Ectodermal cell (in vitro differentiated cells): ENCODE measurements around the gene SAMSN1.

Experiments used
- H3K27ac ChIP-seq: 2 replicates; pipeline ENCODE4 v1.7.0; 2013; ENCODE audit warnings: mild to moderate bottlenecking, low read depth, low read length; ENCODE audit not compliant: insufficient read depth, poor library complexity, severe bottlenecking
- H3K27me3 ChIP-seq: 2 replicates; pipeline ENCODE4 v1.7.0; 2013; ENCODE audit warnings: mild to moderate bottlenecking, low read length; ENCODE audit not compliant: insufficient read depth, control insufficient read depth, poor library complexity, severe bottlenecking
- H3K36me3 ChIP-seq: one replicate; pipeline ENCODE4 v1.7.0; 2013; ENCODE audit warnings: low read length; ENCODE audit not compliant: control insufficient read depth, insufficient read depth
- H3K4me1 ChIP-seq: one replicate; pipeline ENCODE4 v1.7.0; 2013; ENCODE audit warnings: low read length; ENCODE audit not compliant: control insufficient read depth, insufficient read depth
- H3K4me3 ChIP-seq: 2 replicates; pipeline ENCODE4 v1.7.0; 2013; ENCODE audit warnings: low read depth, low read length, control low read depth; ENCODE audit not compliant: insufficient read depth
- H3K9me3 ChIP-seq: 2 replicates; pipeline ENCODE4 v1.7.0; 2013; ENCODE audit warnings: mild to moderate bottlenecking, low read length, moderate library complexity; ENCODE audit not compliant: control insufficient read depth
- WGBS, 2 experiments: methylation state at CpG; one replicate each; pipeline ENCODE4 v1.1.7; 2013; ENCODE audit warnings: missing lambda C conversion rate in 2 of 2; 5-methylcytosine and 5-hydroxymethylcytosine counted together

SAMSN1 gene

DNA sequence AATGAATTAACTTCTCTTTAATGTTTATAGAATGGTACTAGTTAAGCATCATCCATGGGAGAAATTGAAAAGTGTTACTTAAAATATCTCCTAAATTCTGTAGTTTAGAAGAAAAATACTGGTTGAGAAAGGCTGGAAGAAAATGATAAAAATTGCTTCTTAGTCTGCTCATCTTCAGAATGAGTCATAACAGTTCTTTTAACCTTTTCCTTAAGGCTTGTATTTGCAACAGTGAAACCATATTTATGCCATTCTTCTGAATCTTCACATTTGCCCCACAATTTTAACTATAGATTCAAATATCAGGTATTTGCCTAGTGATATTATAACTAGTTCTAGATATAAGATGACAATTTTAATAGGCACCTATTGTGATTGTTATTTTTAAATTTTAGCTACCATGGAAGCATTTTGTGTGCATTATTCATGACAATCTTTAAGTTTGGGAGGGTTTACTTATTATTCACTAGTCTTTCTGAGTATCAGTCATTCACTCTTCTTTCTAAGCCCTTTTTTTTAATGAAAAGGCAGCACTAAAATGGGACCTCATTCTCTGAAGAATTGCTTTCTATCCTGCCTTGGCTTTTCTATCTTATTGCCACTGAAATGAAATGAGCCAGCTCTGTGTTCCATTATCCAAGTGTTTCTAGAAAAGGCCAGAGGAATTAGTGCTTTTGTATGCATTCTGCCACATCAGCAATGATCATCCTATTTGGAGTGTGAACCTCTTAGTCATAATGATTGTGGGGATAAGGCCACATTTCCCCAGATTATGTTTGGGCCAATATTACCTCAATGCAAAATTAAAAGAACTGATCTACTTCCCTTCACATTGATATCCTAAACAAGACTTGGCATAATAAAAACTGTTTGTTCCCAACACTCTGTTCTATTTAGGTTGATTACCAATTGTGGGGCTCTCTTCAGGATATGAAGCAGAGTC, 58.4 kb downstream of the SAMSN1 start:
- Histone ChIP-seq H3K27ac (no peak overlapping the region), H3K27me3 (no peaks in the 10 kb centered on the region), H3K9me3 (no peaks in the 10 kb centered on the region), H3K4me1 (no peaks in the 10 kb centered on the region), H3K4me3 (no peak overlapping the region), H3K36me3 (no peaks in the 10 kb centered on the region)

- Histone ChIP-seq H3K4me3 (no peak overlapping the region), H3K27me3 (no peaks in the 10 kb centered on the region), H3K27ac (no peak overlapping the region), H3K9me3 (no peaks in the 10 kb centered on the region), H3K36me3 (no peaks in the 10 kb centered on the region), H3K4me1 (no peaks in the 10 kb centered on the region)
- WGBS, 2 experiments: 80 to 83% methylated on average over 3 of the region's 3 CpGs
These were observed 59.2 kb downstream of the SAMSN1 start for GRCh38 chr21:14486869-14487268.

DNA sequence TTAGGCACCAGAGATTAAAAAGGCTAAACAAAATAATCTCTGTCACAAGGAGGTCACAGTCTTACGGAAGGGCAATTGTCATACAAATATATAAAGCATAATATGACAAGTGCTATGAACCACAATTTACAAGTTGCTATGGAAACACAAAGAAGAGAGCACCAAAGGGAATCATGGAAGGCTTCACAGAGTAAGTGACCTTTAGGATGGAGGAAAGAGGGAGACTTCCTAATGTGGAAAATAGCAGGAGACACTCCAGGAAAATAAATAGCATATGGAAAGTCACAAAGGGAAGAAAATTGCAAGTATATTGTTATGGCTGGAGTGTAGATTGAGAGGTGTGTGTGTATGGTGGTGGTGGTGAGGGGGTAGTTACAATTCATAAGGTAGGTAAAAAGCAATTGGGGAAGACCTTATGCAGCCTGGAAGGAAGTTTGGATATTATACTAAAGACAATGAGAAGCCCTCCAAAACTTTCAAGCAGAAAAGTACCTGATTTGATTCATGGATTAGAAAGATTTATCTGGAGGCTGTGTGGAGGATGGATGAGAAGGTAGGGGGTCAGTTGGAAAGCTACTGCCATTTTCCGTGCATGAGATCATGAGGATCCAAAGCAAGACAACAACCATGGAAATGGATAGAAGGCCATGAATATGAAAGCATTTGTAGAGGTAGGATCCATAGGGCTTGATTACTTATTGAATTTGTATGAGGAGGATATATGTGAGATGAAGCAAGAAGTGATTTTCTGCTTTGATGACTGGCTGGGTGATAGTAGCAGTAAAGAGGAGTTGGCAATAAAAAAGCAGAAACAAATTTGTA, 61.7 kb downstream of the SAMSN1 start:
- WGBS, 2 experiments: 95 to 97% methylated on average over 2 of the region's 2 CpGs
- Histone ChIP-seq H3K27ac (no peak overlapping the region), H3K4me3 (no peak overlapping the region), H3K36me3 (no peaks in the 10 kb centered on the region), H3K4me1 (no peaks in the 10 kb centered on the region), H3K9me3 (no peaks in the 10 kb centered on the region), H3K27me3 (no peaks in the 10 kb centered on the region)

DNA sequence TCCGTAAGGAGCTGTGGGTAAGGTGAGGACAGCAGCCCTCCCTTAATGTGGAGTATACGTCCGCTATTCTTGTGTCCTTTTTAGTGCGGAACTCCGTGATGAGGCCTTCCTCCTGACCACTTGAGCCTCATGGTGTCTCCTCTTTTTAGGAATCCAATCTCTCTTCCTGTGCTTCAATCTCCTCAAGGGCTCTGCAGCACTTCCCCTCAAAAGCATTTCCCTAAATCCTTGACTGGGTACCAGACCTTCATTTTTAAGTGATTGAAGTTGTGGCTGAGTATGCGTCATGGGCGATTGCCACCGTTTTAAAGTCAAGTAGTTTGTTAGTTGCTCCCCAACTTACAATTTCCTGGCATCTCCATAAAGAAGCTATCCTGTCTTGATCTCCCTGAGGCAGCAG, 62.8 kb downstream of the SAMSN1 start:
- Histone ChIP-seq H3K27ac (no peak overlapping the region), H3K36me3 (no peaks in the 10 kb centered on the region), H3K9me3 (no peaks in the 10 kb centered on the region), H3K27me3 (no peaks in the 10 kb centered on the region), H3K4me3 (no peak overlapping the region), H3K4me1 (no peaks in the 10 kb centered on the region)
- WGBS, 2 experiments: 96% methylated on average over 8 of the region's 8 CpGs

GRCh38 chr21:14482165-14482564, 64.0 kb downstream of the SAMSN1 start:
- Histone ChIP-seq H3K27me3 (no peaks in the 10 kb centered on the region), H3K27ac (no peak overlapping the region), H3K4me1 (no peaks in the 10 kb centered on the region), H3K36me3 (no peaks in the 10 kb centered on the region), H3K9me3 (no peaks in the 10 kb centered on the region), H3K4me3 (no peak overlapping the region)
- 89 to 93% methylated on average over 7 of the region's 7 CpGs for WGBS, 2 experiments

- WGBS, 2 experiments: 89 to 95% methylated on average over 1 to 3 of the region's 3 CpGs
- no peaks in the 10 kb centered on the region for H3K9me3 ChIP-seq
- no peaks in the 10 kb centered on the region for H3K27me3 ChIP-seq
These were observed 65.6 kb downstream of the SAMSN1 start for GRCh38 chr21:14480411-14481031.

GRCh38 chr21:14479241-14479786, 66.8 kb downstream of the SAMSN1 start:
- Histone ChIP-seq H3K9me3 (no peaks in the 10 kb centered on the region), H3K4me3 (no peak overlapping the region)
- WGBS, 2 experiments: 45 to 55% methylated on average over 1 of the region's 1 CpG

More at GRCh38 chr21:14480411-14481031, 65.6 kb downstream of the SAMSN1 start:
- no peaks in the 10 kb centered on the region for H3K36me3 ChIP-seq
- no peaks in the 10 kb centered on the region for H3K4me1 ChIP-seq
- H3K4me3 ChIP-seq: no peak overlapping the region
- H3K27ac ChIP-seq: no peak overlapping the region

DNA sequence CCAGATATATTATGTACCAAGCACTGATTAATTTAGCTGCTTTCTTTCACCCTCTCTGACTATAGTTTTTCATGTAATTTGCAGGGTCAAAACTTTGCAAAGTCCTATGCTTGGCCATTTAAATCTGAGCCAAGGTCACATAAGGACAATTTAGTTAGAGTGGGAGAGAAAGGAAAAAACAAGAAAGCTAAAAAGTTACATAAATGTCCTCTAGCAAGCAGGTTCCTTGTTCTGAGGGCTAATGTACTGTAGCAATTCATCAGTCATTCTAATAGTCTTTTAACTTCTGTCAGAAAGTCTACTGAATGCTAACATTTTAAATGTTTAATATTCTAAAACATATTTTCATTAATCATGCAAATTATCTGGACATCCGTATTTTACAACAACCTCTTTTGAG, 68.3 kb downstream of the SAMSN1 start:
- Histone ChIP-seq H3K36me3 (no peaks in the 10 kb centered on the region), H3K4me1 (no peaks in the 10 kb centered on the region), H3K27ac (no peak overlapping the region), H3K4me3 (no peak overlapping the region), H3K27me3 (no peaks in the 10 kb centered on the region), H3K9me3 (no peaks in the 10 kb centered on the region)
- WGBS, 2 experiments: 100% methylated on average over 1 of the region's 1 CpG; no CpG with 5 or more reads in 1 of the 2 experiments

More at GRCh38 chr21:14479241-14479786, 66.8 kb downstream of the SAMSN1 start:
- Histone ChIP-seq H3K27me3 (no peaks in the 10 kb centered on the region), H3K36me3 (no peaks in the 10 kb centered on the region), H3K4me1 (no peaks in the 10 kb centered on the region), H3K27ac (no peak overlapping the region)

DNA sequence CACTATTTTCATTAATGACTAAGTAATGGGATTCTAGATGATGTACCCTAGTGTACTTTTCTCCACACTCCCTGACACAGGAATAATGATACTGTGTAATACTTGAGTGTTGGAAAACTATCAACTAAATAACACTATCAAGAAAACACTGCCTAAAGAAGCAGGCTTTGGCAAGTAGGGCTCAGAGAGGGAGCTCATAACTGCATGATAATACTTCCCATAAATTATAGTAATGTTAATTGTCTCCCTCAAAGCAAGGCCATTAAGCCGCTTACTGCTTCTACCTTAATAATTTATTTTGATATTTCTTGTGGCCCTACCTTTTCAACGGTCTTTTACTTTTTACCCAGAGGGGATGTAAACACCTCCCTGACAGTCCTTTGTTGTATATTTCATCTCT, 69.0 kb downstream of the SAMSN1 start:
- no peaks in the 10 kb centered on the region for H3K4me1 ChIP-seq
- 96% methylated on average over 2 of the region's 2 CpGs; no CpG with 5 or more reads in 1 of the 2 experiments for WGBS, 2 experiments
- no peaks in the 10 kb centered on the region for H3K36me3 ChIP-seq

More for the DNA sequence above, 69.0 kb downstream of the SAMSN1 start:
- no peaks in the 10 kb centered on the region for H3K27me3 ChIP-seq
- no peak overlapping the region for H3K4me3 ChIP-seq
- no peaks in the 10 kb centered on the region for H3K9me3 ChIP-seq
- no peak overlapping the region for H3K27ac ChIP-seq
